TTC549 (cell line): ENCODE measurements around the gene AIG1.

Experiments
- FAIRE-seq: peaks from 2 replicates; lab custom pipeline; 2012; peaks lifted over from hg19 to GRCh38; lab: Jason Lieb, UNC

The AIG1 gene

GRCh38 chr6:143198312-143198711 lies 137.6 kb downstream of the AIG1 start:
- no peak for FAIRE-seq

GRCh38 chr6:143199291-143199690 lies 138.6 kb downstream of the AIG1 start:
- no peak for FAIRE-seq

- FAIRE-seq, result no peak
Observed at GRCh38 chr6:143200167-143200770, 139.6 kb downstream of the AIG1 start.

- FAIRE-seq, result no peak
Observed at GRCh38 chr6:143204045-143204444, 143.4 kb downstream of the AIG1 start.

- no peak for FAIRE-seq
Observed at GRCh38 chr6:143205131-143205535, 144.4 kb downstream of the AIG1 start.

GRCh38 chr6:143205585-143205984 lies 144.9 kb downstream of the AIG1 start:
- FAIRE-seq, result no peak

- FAIRE-seq, result no peak
Observed at GRCh38 chr6:143205991-143206390, 145.3 kb downstream of the AIG1 start.

- FAIRE-seq, result no peak
Observed at GRCh38 chr6:143206550-143206949, 145.9 kb downstream of the AIG1 start.

- FAIRE-seq, result no peak
Observed at GRCh38 chr6:143210420-143210819, 149.7 kb downstream of the AIG1 start.

- no peak for FAIRE-seq
Observed at GRCh38 chr6:143213859-143214376, 153.2 kb downstream of the AIG1 start.

GRCh38 chr6:143215363-143215762 lies 154.7 kb downstream of the AIG1 start:
- no peak for FAIRE-seq

- no peak for FAIRE-seq
Observed at GRCh38 chr6:143215771-143216170, 155.1 kb downstream of the AIG1 start.

- no peak for FAIRE-seq
Observed at GRCh38 chr6:143218233-143218632, 157.5 kb downstream of the AIG1 start.

- FAIRE-seq, result no peak
Observed at GRCh38 chr6:143221698-143222097, 161.0 kb downstream of the AIG1 start.

- no peak for FAIRE-seq
Observed at GRCh38 chr6:143222310-143222709, 161.6 kb downstream of the AIG1 start.

GRCh38 chr6:143222801-143223231 lies 162.1 kb downstream of the AIG1 start:
- no peak for FAIRE-seq

GRCh38 chr6:143223895-143224294 lies 163.2 kb downstream of the AIG1 start:
- FAIRE-seq, result no peak

- FAIRE-seq, result no peak
Observed at GRCh38 chr6:143224516-143224915, 163.8 kb downstream of the AIG1 start.

- no peak for FAIRE-seq
Observed at GRCh38 chr6:143225929-143226328, 165.2 kb downstream of the AIG1 start.

GRCh38 chr6:143227675-143228074 lies 167.0 kb downstream of the AIG1 start:
- FAIRE-seq, result no peak

- FAIRE-seq, result no peak
Observed at GRCh38 chr6:143229400-143229799, 168.7 kb downstream of the AIG1 start.

GRCh38 chr6:143232849-143233248 lies 172.2 kb downstream of the AIG1 start:
- FAIRE-seq, result no peak

GRCh38 chr6:143233554-143234285 lies 173.0 kb downstream of the AIG1 start:
- no peak for FAIRE-seq

- no peak for FAIRE-seq
Observed at GRCh38 chr6:143234734-143235133, 174.0 kb downstream of the AIG1 start.
